K562 (cell line): ENCODE data around the gene ACTN4.

Experiments
- MAFK ChIP-seq: IDR thresholded peaks from 2 replicates; pipeline ENCODE4 v1.6.1; 2011; ENCODE audit warnings: low read length, improper control_type of control experiment
- TCF7 ChIP-seq: sonication (generic); IDR thresholded peaks from 2 replicates; pipeline ENCODE4 v1.6.1; 2016; ENCODE audit warnings: antibody characterized with exemption, borderline replicate concordance
- TF ChIP-seq, protein P1 (sequence below), 3 experiments: fragments of 200-800 bp in 1 of 3; fragments of 250-450 bp in 1 of 3; fragments of 450-650 bp in 1 of 3; sonication (Bioruptor Pico) in 1 of 3; sonication (Bioruptor generic) in 1 of 3; formaldehyde crosslinking in 1 of 3; IDR thresholded peaks; 2 replicates each; pipeline versions ENCODE4 v1.6.1 to v1.8.0; 2016 to 2022; ENCODE audit warnings: mild to moderate bottlenecking in 2 of 3, missing genetic modification characterization in 2 of 3, missing compliant biosample characterization in 1 of 3, moderate library complexity in 1 of 3

DNA sequence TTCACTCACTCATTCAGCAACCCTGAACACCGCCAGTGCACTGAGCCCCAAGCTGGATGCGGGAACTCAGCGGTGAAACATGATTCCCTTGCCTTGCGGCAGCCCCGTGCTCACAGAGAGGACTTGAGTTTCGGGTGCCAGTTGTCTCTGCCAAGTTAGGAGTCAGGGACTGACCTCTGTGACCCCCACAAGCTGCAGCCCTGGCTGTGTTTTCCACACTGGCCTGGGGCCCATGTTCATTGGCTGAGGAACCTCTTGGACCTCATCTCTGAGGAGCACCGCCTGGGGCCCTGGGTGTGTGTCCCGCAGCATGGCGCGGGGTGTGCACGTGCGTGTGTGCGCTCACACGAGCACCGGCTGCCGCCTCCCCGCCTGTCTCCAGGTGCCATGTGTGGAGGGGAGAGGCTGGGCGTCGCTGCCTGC, 65.8 kb downstream of the ACTN4 start:
- TF ChIP-seq TCF7 (no peak), MAFK (no peak)
- TF ChIP-seq, protein P1, sequence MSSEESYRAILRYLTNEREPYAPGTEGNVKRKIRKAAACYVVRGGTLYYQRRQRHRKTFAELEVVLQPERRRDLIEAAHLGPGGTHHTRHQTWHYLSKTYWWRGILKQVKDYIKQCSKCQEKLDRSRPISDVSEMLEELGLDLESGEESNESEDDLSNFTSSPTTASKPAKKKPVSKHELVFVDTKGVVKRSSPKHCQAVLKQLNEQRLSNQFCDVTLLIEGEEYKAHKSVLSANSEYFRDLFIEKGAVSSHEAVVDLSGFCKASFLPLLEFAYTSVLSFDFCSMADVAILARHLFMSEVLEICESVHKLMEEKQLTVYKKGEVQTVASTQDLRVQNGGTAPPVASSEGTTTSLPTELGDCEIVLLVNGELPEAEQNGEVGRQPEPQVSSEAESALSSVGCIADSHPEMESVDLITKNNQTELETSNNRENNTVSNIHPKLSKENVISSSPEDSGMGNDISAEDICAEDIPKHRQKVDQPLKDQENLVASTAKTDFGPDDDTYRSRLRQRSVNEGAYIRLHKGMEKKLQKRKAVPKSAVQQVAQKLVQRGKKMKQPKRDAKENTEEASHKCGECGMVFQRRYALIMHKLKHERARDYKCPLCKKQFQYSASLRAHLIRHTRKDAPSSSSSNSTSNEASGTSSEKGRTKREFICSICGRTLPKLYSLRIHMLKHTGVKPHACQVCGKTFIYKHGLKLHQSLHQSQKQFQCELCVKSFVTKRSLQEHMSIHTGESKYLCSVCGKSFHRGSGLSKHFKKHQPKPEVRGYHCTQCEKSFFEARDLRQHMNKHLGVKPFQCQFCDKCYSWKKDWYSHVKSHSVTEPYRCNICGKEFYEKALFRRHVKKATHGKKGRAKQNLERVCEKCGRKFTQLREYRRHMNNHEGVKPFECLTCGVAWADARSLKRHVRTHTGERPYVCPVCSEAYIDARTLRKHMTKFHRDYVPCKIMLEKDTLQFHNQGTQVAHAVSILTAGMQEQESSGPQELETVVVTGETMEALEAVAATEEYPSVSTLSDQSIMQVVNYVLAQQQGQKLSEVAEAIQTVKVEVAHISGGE (CRISPR knock-in tag; IDR thresholded peaks at IDR 0.05): no peak
